ENCODE results near the gene IL1RAPL2.
"Not testable (repeated sequence)": the region's sequence is repeated elsewhere in the genome, so short reads cannot be mapped to it uniquely, and the experiment has no call there.

IL1RAPL2 gene

DNA sequence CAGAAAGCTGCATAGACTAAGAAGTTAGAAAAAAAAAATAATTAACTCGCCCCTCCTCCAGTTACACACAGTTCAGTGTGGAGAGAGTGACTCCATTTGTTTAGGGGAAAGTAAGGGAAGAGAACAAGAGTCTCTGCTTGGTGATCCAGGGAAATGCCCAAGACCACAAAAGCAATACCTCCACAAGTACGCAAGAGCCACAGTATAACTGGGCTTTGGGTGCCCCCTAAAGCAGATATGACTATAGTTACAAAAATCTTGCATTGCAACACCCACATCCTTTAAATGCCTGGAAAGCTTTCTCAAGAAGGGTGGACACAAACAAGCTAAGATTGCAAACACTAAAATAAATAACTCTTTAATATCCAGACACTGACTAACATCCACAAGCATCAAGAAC, 1092.1 kb downstream of the IL1RAPL2 start:
- DNase-seq (ENCODE audit: extremely low read depth in 1 of 2, low read depth in 1 of 2) = no peak

DNA sequence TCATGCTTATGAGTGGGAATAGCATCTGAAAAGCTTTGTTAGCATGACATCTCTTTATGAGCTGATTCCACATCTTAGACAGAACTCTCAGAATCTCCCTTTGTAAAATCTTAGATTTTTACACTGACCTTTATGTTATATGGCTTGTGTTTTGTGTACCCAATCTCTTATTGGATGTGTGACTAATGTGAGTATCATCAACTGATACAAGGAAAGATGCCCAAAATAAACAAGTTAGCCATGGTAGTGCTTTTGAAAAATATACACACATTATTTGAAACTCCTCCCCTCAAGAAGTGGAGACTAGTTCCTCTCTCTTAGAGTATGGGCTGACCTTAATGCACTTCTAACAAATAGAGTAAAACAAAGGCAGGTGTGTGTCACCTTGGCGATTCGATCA, 1096.2 kb downstream of the IL1RAPL2 start:
- no peak for DNase-seq (ENCODE audit: extremely low read depth in 1 of 2, low read depth in 1 of 2)

DNA sequence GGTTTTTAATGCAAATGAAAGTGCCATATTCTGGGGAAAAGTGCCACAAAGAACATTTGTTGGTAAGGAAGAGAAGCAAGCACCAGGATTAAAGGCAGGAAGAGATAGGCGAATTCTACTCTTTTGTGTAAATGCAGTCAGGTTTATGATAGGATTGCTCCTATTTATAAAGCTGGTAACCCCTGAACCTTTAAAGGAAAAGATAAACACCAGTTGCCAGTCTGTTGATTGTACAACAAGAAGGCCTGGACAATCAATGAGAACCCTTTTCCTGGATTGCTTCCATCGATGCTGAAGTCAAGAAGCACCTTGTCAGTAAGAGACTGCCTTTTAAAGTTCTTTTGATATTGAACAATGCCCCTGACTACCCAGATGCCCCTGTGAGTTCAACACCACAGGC, 1098.2 kb downstream of the IL1RAPL2 start:
- no peak for DNase-seq (ENCODE audit: extremely low read depth in 1 of 2, low read depth in 1 of 2)

DNA sequence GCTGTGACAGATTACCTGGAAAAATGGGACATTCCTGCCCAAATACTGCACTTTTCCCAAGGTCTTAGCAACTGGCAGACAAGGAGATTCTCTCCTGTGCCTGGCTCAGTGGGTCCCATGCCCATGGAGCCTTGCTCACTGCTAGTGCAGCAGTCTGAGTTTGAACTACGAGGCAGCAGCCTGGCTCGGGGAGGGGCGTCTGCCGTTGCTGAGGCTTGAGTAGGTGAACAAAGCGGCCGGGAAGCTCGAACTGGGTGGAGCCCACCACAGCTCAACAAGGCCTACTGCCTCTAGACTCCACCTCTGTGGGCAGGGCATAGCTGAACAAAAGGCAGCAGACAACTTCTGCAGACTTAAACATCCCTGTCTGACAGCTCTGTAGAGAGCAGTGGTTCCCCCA, 1118.3 kb downstream of the IL1RAPL2 start:
- DNase-seq (ENCODE audit: extremely low read depth in 1 of 2, low read depth in 1 of 2) = not testable (repeated sequence)

DNA sequence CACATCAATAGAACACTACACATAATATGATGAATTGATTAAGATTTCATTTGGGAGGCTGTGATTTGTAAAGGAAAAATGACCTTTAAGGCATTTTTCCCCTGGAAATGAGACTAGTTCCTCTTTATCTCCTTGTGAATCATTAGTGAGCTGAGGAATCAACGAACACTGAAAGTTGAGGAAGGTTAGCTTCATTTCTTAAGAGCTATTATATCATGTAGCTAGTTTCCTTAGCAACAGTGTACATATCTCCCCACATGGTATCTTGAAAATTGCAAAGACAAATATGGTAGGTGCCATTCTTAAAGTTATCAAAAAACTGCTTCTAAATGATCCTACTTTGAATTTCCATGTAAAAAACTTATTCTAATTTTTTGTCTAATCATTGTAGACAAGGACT, 1128.8 kb downstream of the IL1RAPL2 start:
- DNase-seq (ENCODE audit: extremely low read depth in 1 of 2, low read depth in 1 of 2) = no peak

DNA sequence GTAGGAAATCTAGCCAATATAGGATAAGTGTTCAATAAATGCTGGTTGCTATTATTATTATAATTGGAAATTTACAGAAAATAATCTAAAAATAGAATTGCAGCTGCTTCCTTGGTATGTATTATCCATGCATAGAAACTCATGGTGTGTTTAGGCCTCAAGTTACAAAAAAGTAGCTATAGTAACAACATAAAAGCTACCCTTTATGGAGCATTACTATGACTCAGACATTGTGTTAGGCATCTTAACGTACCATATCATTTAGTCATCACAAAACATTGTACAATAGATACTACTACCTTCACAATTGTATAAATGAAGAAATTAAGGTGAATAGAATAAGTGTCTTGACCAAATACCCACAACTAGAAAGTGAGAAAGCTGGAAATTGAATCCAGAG, 1129.5 kb downstream of the IL1RAPL2 start:
- no peak for DNase-seq (ENCODE audit: extremely low read depth in 1 of 2, low read depth in 1 of 2)

DNA sequence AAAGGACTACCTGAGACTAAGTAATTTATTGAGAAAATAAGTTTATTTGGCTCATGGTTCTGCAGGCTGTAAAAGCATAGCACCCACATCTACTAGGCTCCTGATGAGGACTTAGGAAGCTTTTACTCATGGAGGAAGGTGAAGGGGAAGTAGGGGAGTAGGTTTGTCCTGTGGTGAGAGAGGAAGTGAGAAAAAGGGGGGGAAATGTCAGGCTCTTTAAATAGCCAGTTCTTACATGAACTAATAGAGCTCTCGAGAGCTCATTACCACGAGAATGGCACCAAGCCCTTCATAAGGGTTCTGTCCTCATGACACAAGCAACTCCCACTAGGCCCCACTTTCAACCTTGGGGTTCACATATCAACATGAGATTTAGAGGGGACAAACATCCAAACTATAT, 1130.9 kb downstream of the IL1RAPL2 start:
- DNase-seq (ENCODE audit: extremely low read depth in 1 of 2, low read depth in 1 of 2) = no peak

DNA sequence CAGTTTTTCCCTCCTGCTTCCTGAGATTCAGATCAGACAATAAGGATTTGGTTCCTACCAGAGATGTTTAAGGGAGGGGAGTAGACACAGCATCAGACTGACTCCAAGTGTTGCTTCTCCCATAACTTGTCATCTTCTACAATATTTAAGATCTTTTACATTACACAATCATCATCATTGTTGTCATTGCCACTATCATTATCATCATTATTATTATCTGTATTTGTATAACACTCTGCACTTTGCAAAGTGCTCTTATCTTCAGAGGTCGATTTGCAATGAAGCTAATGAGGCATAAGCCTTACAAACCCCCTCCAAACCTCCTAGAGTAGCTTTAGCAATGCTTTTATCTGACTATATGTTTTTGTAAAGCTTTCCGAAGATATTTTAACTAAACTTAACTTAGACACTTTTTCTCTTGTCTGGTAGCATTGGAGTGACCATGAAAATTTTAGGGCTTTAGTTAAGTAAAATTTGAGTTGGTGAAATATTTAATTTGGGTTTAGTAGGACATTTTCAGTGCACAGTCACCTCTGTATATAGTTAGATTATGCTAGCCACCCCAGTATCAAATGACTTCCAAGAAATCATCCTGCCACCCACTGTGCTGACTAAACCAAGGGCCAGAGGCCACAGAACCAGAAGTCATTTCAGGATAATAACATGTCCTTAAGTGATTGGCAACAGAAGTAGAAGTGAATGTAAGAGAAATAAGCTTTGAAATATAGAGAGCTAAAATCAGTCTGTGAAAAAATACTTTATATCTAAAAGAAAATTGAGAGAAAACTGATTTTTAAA, 1132.2 kb downstream of the IL1RAPL2 start:
- DNase-seq (ENCODE audit: extremely low read depth in 1 of 2, low read depth in 1 of 2) = no peak

DNA sequence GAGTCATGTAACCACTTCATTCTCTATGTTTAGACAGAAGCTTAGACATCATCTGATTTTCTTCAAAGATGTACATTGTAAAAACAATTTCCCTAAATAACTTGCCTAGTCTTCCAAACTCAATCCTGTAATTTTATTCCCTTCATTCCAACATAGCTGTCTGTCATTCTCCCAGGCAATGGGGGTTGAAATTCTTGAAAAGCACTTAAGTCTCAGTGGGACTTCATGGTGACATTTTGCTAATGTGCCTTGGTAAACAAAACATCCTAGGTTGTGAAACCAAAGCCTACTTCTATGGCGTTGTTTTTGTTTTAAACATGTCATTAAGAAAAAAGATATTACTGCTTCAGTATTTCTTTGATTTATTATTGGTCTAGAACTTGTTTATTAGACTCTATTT, 1134.3 kb downstream of the IL1RAPL2 start:
- DNase-seq (ENCODE audit: extremely low read depth in 1 of 2, low read depth in 1 of 2) = no peak

DNA sequence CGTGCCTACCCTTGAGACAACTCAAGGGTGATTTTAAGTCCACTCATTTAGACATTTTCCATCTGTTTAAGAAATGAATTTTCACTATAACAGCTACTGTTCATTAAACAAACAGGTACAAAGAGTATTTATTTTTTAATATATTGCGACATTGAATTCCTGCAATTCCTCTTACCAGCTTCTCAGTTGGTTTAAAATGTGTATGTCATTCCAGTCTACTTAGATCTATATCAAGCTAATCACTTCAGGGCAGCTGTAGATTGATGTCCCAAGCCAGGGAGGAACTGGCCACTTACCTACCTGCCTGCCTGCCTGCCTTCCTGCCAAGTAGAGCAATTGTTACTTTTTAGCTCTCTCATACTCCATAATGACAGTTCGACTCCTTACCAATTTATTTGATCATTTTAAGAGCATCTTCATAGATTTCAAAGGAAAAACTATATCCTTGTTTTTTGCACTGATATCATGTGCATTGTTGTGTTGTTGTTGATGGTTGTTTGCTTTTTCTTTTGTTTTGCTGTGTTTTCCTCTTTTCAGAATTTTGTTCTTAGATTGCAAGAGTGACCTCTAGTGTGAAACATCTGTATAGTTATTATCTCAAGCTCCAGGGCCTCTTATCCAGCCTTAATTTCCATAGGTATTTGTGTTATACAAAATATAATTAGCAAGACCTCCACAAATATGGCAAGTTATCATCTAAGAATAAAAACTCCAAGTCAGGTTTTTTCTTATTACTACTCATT, 1135.5 kb downstream of the IL1RAPL2 start:
- DNase-seq (ENCODE audit: extremely low read depth in 1 of 2, low read depth in 1 of 2) = no peak

DNA sequence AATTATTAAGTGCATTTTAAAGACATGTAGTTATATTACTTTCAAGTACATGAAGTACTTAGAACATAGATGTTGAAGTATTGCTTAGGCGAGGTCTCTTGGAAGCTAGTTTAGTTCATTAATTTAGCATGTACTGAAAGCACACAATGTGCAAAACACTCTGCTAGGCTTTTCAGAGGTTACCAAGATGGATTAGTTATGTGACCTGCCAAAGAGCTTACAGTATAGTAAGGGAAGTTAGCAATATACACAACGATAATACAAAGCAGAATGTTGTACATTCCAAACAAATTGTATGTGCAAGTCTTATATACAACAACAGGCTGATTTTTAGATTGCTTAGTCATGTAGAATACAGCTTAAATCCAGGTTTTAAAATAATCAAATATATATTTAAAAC, 1137.9 kb downstream of the IL1RAPL2 start:
- DNase-seq (ENCODE audit: extremely low read depth in 1 of 2, low read depth in 1 of 2) = no peak

DNA sequence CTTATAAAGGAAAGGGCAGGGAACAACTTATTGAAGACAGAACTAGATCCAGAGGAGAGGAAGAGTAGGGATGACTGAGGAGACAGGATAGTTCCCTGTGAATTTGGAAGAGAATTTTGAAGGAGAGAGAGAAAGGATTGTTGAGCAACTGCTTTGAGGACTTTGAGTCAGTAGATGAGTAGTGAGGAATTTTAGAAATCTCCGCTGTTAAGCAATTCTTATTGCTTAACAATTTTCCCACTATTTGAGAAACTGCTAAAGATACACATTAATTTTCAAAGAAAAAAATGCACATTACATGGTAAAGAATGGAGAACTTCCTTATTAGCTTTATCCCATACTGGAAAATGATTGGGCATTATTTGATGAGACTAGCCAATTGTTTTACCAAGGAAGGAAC, 1140.0 kb downstream of the IL1RAPL2 start:
- DNase-seq (ENCODE audit: extremely low read depth in 1 of 2, low read depth in 1 of 2) = no peak

DNA sequence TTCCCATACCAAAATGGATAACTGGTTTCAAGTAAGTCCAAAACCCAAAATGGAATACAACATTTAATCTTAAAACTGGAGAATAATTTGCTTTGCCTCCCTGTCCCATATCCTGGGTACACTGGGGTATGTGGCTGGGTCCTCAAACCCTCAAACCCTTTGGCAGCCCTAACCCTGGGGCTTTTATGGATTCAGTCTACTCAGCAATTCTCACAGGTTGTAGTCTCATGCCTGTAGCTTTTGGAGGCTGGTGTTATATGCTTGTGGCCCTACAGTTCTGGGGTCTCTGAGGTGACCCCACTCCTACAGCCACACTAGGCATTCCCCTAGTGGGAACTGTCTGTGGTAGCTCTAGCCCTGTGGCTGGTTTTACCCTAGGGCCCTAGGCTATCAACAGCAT, 1145.8 kb downstream of the IL1RAPL2 start:
- no peak for DNase-seq (ENCODE audit: extremely low read depth in 1 of 2, low read depth in 1 of 2)

DNA sequence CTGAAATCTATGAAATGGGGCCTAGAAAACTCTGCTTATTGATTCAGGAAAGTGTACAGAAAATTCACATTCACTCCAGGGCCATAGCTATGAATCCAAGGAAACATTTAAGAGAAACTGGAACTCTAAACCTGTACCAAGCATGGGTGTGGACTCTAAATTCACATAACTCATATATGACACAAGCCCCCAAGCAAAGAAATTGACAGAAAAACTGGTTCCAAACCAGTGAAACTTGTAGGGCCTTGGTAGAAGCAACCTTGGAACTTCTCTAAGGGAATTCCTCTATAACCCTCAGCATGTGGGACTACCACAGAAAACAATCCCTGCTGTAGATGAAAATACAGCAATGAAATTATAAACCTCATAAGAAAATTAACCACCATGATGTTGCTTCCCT, 1149.7 kb downstream of the IL1RAPL2 start:
- DNase-seq (ENCODE audit: extremely low read depth in 1 of 2, low read depth in 1 of 2) = no peak

DNA sequence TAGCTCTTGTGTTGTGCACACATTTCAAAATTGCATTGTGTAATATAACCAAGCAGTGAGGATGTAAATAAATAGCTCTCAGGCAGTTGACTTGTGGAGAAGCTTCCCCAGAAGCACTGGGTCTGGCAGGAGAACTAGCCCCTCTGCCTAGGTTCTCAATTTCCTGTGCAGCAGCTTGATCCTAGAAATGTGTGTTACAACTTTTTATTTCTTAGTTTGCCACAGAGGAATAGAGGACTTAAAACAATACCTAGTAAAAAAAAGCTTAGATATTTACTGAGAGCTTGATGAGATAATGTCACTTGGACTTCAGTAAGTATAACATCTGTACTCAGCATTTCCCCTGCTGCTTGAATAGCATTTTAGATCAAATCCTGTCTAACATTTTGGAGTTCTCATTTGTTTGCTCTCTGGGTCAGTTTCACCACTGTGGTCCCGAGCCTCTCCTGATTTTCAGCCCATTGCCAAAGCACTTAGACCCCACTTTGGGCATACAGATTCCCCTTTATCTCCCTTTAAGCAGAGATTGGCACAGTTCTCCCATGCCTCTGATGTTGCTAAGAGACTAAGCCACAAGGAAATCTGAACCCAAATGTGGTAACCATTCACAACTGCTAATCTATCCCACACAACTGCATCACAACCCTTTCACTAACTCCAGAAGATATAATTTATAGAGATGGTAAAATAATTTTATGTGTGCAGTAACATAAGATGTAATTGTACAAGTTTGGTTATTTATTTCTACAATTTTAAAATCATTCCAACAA, 1158.2 kb downstream of the IL1RAPL2 start:
- DNase-seq (ENCODE audit: extremely low read depth in 1 of 2, low read depth in 1 of 2) = no peak

DNA sequence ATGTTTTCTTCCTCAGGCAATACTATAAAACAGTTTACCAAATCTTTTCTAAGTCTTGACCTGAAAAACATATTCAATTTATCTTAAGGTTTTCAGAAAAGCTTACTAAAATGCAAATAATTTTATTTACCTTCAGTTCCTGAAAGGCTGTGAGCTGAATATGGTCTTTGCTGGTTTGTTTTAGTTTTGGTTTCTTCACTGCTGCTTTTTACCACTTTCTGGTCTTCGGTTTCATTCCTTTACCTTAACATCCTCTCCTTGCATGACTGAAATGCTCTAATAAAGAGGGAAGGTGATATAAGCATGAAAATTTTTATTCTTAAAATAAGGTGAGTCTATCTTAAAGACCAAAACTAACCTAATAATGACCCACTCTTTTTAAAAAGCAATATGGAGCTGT, 1159.2 kb downstream of the IL1RAPL2 start:
- no peak for DNase-seq (ENCODE audit: extremely low read depth in 1 of 2, low read depth in 1 of 2)

DNA sequence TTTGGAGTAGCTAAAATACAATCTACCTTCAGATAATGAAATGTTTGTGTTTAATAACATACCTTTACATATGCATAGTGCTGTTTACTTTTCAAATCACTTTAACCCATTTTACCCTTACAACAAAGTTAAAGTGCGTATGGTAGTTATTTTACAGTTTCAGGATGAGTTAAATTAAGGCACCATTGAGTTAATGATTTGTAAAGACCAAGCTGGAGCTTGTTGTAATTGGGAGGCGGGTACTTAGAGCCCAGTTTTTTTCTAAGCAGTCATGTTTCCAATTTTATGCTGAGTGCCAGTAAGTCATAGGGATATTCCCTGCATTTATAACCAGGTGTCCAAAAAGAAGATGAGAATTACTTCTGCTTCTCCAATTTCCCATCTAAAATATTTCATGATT, 1172.2 kb downstream of the IL1RAPL2 start:
- no peak for DNase-seq (ENCODE audit: extremely low read depth in 1 of 2, low read depth in 1 of 2)

DNA sequence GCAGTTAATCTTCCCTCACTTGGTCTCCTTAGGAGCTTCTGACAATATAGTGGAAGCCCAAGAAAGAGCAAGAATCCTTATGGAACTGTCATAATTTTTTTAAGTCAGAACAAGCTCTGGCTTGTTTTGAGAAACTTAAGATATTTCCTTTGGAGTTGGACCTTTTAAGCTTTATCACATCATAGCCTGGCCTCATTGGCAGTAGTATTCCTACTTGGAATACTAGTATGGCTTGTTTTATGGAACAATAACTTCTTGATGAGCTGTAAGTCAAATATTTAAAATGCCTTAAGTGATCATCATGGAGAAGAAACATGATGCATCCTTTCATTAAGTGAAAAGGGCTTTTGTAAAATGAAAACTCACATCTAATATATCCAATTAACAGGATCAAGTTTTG, 1178.3 kb downstream of the IL1RAPL2 start:
- DNase-seq (ENCODE audit: extremely low read depth in 1 of 2, low read depth in 1 of 2) = no peak

DNA sequence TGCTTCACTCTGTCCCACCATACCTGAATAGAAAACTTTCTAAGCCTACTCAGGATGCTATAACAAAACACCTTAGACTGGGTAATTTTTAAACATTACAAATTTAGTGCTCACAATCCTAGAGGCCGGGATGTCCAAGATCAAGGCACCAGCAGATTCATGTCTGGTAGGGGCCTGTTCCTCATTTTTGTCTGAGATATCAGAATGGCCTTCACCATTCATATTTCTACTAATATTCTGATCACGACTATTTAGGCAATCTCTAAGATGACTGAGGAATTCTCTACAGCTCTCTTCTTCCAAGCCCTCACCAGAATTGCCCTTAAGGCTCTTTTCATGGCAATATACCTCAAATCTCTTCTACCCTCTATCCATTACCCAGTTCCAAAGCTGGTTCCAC, 1178.9 kb downstream of the IL1RAPL2 start:
- DNase-seq (ENCODE audit: extremely low read depth in 1 of 2, low read depth in 1 of 2) = no peak

DNA sequence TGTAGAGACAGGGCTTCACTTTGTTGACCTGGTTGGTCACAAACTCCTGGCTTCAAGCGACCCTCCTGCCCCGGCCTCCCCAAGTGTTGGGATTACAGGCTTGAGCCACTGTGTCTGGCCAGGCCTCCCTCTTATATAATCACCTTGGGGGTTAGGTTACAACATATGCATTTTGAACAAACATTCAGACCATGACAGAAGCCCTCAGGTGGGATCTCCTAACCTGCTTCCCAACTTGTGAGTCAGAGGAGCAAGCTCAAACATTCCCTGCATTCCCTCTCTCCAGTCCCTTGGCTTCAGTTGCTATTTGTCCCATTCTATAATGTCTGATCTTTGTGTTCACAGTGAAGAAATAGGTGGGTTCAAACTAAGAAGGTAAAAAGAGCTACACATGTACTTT, 1179.9 kb downstream of the IL1RAPL2 start:
- no peak for DNase-seq (ENCODE audit: extremely low read depth in 1 of 2, low read depth in 1 of 2)

DNA sequence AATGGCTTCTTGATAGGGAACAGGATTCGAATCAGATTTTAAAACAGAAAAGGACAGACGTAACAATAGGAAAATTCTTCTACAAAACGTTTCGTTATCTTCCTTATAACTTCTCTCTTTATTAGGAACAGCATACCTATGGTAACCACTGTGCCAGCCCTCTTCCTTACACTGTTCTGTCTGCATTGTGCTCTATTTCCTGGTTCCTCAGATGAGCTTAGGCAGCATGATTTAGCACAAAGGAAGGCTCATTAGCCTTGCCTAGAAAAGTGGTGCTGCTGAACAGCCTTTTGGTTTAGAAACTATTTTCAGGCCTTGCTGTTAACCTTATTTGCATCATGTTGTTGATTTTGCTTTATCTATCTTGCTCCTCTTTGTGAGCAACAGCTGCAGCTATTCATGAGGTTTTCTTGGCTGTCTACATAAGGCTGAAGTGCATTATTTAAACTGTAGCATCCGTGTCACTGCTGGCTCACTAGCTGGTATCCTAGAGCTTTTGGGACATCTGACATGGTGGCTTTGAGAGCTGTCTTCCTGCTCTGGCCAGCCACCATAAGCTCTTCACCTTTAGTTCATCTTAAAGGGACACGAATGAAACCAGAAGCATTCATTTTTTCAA, 1186.4 kb downstream of the IL1RAPL2 start:
- no peak for DNase-seq (ENCODE audit: extremely low read depth in 1 of 2, low read depth in 1 of 2)

All from activated CD8-positive, alpha-beta memory T cell treated with anti-CD3 and anti-CD28 coated beads for 1 hour (primary cell).